Activated naive CD8-positive, alpha-beta T cell treated with anti-CD3 and anti-CD28 coated beads, Interleukin-2, amount 10 ng/mL, durations not matched to agents 7 days and 5 days (primary cell): ENCODE measurements around the gene HMGXB3. TPM values are rescaled to one million over a fixed set of nuclear protein-coding genes. Genes with fewer than 3 reads are reported as not detected.

ENCODE experiments used
- ATAC-seq: fragments of 150-1000 bp; cut with Tn5 transposase; one replicate; pipeline ENCODE4 v1.10.0; 2021; ENCODE audit warnings: low read depth, moderate library complexity
- POLR2A ChIA-PET: fragments of 350-600 bp; sonication (Branson Sonifier 250); formaldehyde crosslinking; loops from one replicate; lab custom pipeline; 2021; ENCODE audit warnings: antibody characterized with exemption; lab: Charles Lee
- DNase-seq: peaks from one replicate; pipeline ENCODE4 v3.0.0; 2021
- H3K27ac Mint-ChIP-seq: one replicate; pipeline ENCODE4 v1.8.0; 2022; ENCODE audit warnings: mild to moderate bottlenecking, mixed read lengths
- H3K27me3 Mint-ChIP-seq: one replicate; pipeline ENCODE4 v1.8.0; 2022; ENCODE audit warnings: mild to moderate bottlenecking, moderate library complexity, mixed read lengths
- H3K36me3 Mint-ChIP-seq: one replicate; pipeline ENCODE4 v1.8.0; 2021; ENCODE audit warnings: mild to moderate bottlenecking, mixed read lengths
- H3K4me1 Mint-ChIP-seq: one replicate; pipeline ENCODE4 v1.8.0; 2021; ENCODE audit warnings: mixed read lengths
- H3K4me3 Mint-ChIP-seq: one replicate; pipeline ENCODE4 v1.8.0; 2022; ENCODE audit warnings: mild to moderate bottlenecking, moderate library complexity, mixed read lengths
- H3K9me3 Mint-ChIP-seq: one replicate; pipeline ENCODE4 v1.8.0; 2021; ENCODE audit warnings: mixed read lengths
- total RNA-seq, 2 experiments: library from RNA; stranded (reverse); gene quantifications; one replicate each; pipeline ENCODE4 v1.2.3, GENCODE V29; 2021

The HMGXB3 gene
- total RNA-seq, 2 experiments from 2014 or later: 36.3 to 41.3 TPM

DNA sequence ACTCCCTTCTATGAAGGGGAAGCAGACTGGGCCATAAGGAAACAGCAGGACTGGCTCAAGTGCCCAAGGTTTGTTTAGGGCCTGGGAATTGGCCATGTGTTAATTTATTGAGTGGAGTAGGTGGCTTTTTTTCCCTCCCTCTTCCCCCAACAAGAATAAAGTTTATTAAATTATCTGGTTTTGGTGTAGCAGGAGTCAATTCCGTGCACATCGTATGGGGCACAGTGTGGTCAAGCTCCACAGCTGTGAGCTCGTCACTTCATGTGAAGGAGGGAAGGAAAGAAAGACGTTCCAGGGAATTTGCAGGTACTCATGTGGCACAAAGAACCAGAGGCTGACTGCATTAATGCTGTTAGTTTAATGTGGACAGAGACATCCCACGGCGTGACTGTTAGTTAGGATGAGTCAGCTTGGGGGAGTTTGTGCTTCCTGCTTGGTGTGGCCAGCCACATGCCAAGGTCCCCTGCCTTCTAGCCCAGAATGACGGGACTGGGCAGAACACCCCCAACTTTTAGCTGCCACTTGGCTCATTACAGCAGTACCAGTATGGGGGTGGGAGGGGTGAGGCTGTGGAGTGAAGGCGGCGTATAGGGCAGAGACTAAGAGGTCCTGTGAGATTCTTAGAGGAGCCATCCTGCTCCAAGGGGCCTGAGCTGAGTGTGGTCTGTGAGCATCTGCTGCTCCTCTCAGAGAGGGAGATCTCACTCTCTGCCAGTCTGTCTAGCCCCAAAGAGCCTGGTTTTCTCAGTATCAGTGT is 52.6 kb downstream of the HMGXB3 start:
- POLR2A ChIA-PET: no interaction called here
- ATAC-seq (no peak), DNase-seq (no peak)
- Mint-ChIP-seq H3K4me3 (no peak overlapping the region), H3K9me3 (no peaks in the 10 kb centered on the region), H3K4me1 (peaks cover 6% of the 10 kb centered on the region), H3K36me3 (peaks cover 18% of the 10 kb centered on the region), H3K27me3 (no peaks in the 10 kb centered on the region), H3K27ac (peak overlapping the region; percentile 32)

DNA sequence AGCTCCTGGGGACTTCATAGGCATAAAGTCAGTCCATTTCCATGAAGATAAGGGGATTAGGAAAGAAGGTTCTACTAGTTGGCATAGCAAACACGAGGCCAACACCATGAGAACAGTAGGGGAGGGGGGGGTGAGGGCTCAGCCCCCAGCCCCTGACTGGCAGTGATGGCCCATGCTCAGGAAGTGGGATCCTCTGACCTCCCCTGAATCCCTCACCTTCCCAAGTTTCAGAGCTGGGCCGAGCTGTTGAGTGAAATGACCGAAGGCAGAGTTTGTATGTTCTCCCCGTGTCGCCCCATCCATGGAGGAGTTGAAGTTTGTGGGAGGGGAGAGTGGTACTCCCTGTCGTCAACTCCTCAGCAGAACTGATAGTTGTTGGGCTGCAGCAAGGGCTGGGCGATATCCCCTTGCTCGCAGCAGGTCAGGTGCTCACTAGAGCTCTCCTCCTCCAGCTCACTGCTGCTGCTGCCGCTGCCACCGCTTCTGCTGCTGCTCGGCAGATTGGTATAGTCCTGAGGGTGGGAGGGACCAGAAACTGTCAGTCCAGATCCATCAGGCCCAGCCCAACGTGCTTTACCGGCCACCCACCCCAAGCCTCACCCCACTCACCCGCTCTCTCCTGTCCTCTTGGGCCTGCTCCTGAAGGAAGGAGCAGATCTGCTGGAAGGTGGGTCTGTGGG is 53.3 kb downstream of the HMGXB3 start:
- Mint-ChIP-seq H3K36me3 (peaks cover 14% of the 10 kb centered on the region), H3K27ac (no peak overlapping the region), H3K27me3 (no peaks in the 10 kb centered on the region), H3K4me1 (peaks cover 12% of the 10 kb centered on the region), H3K9me3 (no peaks in the 10 kb centered on the region), H3K4me3 (no peak overlapping the region)
- no peak for DNase-seq
- no peak for ATAC-seq
- POLR2A ChIA-PET: no interaction called here

DNA sequence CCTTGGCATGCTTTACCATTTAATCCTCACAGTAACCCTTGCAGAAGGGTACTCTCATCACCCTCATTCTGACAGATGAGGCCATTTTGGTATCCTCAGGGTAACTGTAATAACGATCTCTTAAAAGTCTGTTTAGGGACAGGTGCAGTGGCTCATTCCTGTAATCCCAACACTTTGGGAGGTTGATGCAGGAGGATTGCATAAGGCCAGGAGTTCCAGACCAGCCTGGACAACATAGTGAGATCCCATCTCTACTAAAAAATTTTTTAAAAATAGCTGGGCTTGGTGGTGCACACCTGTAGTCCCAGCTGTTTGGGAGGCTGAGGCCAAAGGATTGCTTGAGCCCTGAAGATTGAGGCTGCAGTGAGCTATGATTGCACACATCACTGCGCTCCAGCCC is 54.0 kb downstream of the HMGXB3 start:
- H3K36me3 Mint-ChIP-seq: peaks cover 8% of the 10 kb centered on the region
- no peaks in the 10 kb centered on the region for H3K9me3 Mint-ChIP-seq
- H3K4me3 Mint-ChIP-seq: no peak overlapping the region
- DNase-seq (no peak), ATAC-seq (no peak)
- no peak overlapping the region for H3K27ac Mint-ChIP-seq
- H3K4me1 Mint-ChIP-seq: peaks cover 12% of the 10 kb centered on the region
- POLR2A ChIA-PET: no interaction called here
- H3K27me3 Mint-ChIP-seq: no peaks in the 10 kb centered on the region

DNA sequence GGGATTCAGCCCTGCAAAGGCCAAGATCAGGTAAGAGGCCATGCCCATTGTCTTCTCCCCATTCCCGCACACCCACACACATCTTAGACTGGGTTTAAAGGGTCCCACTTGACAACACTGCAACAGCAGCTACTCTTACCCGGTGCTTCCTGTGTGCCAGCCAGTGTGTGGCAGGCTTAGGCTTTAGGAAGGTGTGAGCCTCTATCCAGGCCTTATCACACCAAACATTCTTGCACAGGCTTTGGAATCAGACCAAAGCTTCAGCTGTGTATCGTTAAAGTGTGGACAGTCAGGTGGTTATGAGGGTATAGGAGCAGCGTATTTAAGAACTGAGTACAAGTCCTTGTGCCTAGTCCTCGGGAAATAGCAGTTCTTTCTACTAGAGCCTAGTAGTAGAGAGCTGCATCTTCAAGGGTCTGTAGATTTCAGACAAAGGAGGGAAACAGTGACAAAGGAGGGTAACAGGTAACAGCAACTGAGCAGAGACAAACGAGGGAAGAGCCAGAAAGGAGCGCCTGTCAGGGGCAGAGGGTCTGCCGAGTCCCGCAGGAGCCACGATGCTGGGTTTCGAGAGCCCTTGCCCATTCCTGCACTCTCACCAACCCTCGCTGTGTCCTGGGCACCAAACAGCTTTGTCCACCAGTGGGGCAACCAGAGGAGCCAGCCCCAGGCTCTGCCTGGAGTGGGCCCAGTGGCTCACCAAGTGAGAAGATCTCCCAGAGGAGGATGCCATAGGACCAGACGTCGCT is 55.0 kb downstream of the HMGXB3 start:
- no peaks in the 10 kb centered on the region for H3K27me3 Mint-ChIP-seq
- ATAC-seq: no peak
- H3K36me3 Mint-ChIP-seq: peaks cover 8% of the 10 kb centered on the region
- H3K9me3 Mint-ChIP-seq: no peaks in the 10 kb centered on the region
- H3K4me1 Mint-ChIP-seq: peaks cover 12% of the 10 kb centered on the region
- POLR2A ChIA-PET: no interaction called here
- H3K4me3 Mint-ChIP-seq: no peak overlapping the region
- no peak overlapping the region for H3K27ac Mint-ChIP-seq
- no peak for DNase-seq

DNA sequence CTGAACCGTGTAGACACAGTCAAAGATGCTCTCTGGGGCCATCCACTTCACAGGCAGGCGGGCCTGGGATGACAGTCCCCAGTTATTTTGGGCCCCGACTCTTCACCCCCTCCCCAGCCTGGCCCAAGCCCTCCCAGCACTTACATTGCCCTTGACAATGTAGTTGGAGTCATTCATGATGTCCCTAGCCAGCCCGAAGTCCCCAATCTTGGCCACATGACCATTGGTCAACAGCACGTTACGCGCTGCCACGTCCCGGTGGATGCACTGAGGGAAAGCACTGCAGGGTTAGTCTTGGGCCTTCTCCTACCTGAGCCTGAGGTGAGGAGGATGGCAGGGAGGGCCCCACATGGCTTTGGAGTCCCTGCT is 55.5 kb downstream of the HMGXB3 start:
- no peak for DNase-seq
- Mint-ChIP-seq H3K27me3 (no peaks in the 10 kb centered on the region), H3K36me3 (peaks cover 8% of the 10 kb centered on the region), H3K4me1 (peaks cover 12% of the 10 kb centered on the region), H3K4me3 (no peak overlapping the region), H3K9me3 (no peaks in the 10 kb centered on the region), H3K27ac (no peak overlapping the region)
- no peak for ATAC-seq
- POLR2A ChIA-PET: no interaction called here

DNA sequence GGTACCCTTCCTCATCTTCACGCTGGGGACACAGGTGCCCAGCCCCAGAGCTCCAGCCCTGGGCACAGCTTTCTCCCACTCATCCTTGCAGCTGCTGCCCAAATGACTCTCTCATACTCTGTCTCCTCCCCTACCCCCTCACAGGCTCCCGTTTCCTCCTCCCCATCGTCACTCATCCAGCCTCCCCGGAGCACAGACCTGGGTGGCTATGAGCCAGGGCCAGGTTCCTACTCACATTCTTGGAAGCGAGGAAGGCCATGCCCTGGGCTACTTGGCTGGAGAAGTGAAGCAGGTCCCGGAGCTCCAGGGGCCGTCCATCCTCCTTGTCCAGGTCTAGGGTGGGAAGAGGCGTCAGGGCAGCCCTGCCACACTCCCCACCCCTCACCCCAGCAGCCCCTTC is 56.5 kb downstream of the HMGXB3 start:
- DNase-seq (no peak), ATAC-seq (no peak)
- peaks cover 10% of the 10 kb centered on the region for H3K4me1 Mint-ChIP-seq
- peak overlapping the region; percentile 51 for H3K27ac Mint-ChIP-seq
- POLR2A ChIA-PET: no interaction called here
- no peaks in the 10 kb centered on the region for H3K9me3 Mint-ChIP-seq
- no peak overlapping the region for H3K4me3 Mint-ChIP-seq
- H3K27me3 Mint-ChIP-seq: no peaks in the 10 kb centered on the region
- H3K36me3 Mint-ChIP-seq: peaks cover 3% of the 10 kb centered on the region

DNA sequence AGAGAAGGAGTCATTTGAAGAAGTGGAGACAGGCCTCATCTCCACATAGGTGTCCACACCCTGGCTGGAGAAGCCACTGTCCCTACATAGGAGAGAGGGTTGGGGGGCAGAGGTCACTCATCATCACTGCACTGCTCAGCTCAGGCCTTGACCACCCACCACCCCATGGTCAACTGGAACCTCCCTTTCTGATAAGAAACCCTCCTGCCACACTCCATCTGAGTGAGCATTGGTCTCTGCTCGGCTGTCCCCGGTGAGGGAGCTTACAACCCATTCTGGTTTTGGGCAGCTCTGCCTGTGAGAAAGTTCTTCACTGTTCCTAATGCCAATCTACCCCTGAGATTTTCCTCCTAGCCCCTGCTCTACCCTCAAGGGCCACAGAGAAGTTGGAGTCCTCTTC is 57.0 kb downstream of the HMGXB3 start:
- Mint-ChIP-seq H3K27ac (no peak overlapping the region), H3K36me3 (peaks cover 1% of the 10 kb centered on the region), H3K27me3 (no peaks in the 10 kb centered on the region), H3K4me3 (no peak overlapping the region), H3K9me3 (no peaks in the 10 kb centered on the region), H3K4me1 (peaks cover 10% of the 10 kb centered on the region)
- ATAC-seq (no peak), DNase-seq (no peak)
- POLR2A ChIA-PET: no interaction called here

DNA sequence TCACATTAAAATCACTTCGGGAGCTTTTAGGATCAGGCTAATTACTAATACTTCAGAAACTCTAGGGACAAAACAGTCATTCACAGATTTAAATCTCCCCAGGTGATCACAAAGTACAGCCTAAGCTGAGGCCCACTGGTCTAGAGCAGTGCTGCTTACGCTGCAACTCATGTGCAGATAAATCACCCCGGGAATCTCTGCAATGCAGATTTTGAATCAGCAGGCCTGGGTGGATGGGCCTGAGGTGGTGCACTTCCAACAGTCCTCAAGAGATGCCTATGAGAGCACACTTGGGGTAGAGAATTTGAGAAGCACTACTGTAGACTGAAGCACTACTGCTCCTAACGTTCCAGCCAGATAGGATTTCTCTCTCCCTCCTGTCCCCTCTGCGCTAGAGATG is 57.5 kb downstream of the HMGXB3 start:
- Mint-ChIP-seq H3K27ac (peak overlapping the region; percentile 4), H3K9me3 (no peaks in the 10 kb centered on the region)

DNA sequence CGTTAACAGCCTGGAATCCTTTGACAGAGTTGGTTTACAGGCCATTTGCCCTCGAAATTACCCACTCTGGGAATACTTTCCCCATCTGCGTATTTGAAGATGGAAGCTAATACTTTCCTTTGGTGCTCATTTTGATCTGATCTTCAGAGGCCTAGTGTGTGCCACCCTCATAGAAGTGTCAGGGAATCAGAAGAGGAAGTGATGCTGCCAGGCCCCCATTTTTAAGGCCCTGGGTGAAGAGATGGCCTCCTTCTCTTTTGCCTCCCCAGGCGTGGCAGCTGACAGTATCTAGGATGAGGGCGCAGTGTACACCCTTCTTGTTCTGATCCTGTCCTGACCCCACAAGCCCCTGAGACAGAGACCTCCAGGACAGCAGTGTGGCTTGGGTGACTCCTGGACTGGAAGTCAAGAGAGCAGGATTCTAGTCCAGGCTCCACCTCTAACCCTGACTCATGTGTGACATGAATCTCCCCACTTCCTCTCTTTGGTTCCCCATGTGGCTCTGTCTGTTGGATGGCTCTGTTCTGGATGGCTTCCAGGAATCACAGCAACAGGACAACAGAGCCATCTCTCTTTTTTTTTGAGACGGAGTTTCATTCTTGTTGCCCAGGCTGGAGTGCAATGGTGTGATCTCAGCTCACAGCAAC is 58.1 kb downstream of the HMGXB3 start:
- Mint-ChIP-seq H3K9me3 (no peaks in the 10 kb centered on the region), H3K4me1 (peaks cover 8% of the 10 kb centered on the region), H3K36me3 (no peaks in the 10 kb centered on the region), H3K4me3 (no peak overlapping the region), H3K27me3 (peaks cover 3% of the 10 kb centered on the region), H3K27ac (no peak overlapping the region)
- peak; percentile 17 for DNase-seq
- no peak for ATAC-seq
- POLR2A ChIA-PET: no interaction called here

More for the DNA sequence above, 57.5 kb downstream of the HMGXB3 start:
- ATAC-seq (no peak), DNase-seq (peak; percentile 10)
- Mint-ChIP-seq H3K36me3 (peaks cover under 1% of the 10 kb centered on the region), H3K27me3 (no peaks in the 10 kb centered on the region), H3K4me3 (no peak overlapping the region), H3K4me1 (peaks cover 9% of the 10 kb centered on the region)
- POLR2A ChIA-PET: no interaction called here

DNA sequence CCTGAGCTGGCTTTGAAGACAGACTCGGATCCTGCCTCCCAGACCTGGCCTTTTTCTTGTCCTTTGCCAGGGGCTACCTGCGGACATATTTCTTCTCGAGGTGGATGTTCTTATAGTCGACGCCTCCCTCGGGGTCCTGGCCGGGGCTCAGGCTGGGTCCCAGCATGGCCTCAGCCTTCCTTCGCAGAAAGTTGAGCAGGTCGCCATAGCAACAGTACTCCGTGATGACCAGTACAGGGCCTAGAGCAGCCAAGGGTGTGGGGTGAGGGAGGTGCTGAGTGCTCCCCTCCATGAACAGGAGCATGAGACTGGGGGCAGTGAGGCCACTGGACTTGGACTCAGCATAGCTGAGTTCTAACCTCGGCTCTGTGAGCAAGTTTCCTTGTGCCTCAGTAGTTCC is 59.1 kb downstream of the HMGXB3 start:
- no peak for ATAC-seq
- Mint-ChIP-seq H3K9me3 (no peaks in the 10 kb centered on the region), H3K27me3 (peaks cover 8% of the 10 kb centered on the region), H3K27ac (no peak overlapping the region), H3K4me3 (no peak overlapping the region), H3K36me3 (no peaks in the 10 kb centered on the region), H3K4me1 (peaks cover 8% of the 10 kb centered on the region)
- POLR2A ChIA-PET: no interaction called here
- DNase-seq: peak; percentile 15

DNA sequence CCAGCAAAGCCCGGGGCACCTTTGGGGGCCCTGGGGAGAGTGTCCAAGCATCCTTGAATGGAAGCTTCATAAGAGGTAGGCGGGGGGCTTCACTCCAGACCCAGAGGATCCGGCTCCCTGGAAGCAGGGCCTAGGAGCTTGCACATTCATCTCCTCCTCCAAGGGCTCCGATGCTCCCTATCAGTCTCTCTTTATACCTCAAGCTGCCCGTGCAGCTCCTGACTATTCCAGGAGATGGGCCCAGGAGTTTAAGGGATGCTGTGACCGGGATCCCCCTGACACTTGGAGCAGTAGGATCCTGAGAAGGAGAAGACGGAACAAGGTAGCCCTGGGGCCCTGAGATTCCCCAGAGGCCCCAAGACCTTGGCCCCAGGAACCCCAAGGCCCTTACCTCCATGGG is 59.9 kb downstream of the HMGXB3 start:
- no peaks in the 10 kb centered on the region for H3K36me3 Mint-ChIP-seq
- peaks cover 11% of the 10 kb centered on the region for H3K27me3 Mint-ChIP-seq
- ATAC-seq (no peak), DNase-seq (no peak)
- no peak overlapping the region for H3K4me3 Mint-ChIP-seq
- no peaks in the 10 kb centered on the region for H3K9me3 Mint-ChIP-seq
- H3K4me1 Mint-ChIP-seq: peaks cover 8% of the 10 kb centered on the region
- no peak overlapping the region for H3K27ac Mint-ChIP-seq
- POLR2A ChIA-PET: no interaction called here

DNA sequence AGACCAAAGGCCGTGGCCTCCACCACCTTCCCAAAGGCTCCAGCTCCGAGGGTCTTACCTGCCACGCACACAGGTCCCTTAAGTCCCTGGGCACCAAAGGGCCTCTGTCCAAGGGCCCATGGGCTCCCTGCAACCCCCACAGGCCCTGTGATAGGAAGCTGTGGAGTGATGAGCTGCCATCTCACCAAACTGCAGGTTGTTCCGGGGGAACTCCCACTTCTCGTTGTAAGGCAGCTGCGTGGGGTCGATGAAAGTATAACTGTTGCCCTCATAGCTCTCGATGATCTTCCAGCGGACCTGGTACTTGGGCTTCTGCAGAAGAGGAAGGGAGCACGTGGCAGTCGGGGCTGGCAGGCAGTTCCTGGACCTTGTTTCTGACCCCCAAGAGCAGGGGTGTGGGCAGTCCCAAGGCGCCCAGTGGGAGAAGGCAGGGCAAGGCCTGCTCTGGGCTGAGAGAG is 61.0 kb downstream of the HMGXB3 start:
- H3K4me3 Mint-ChIP-seq: no peak overlapping the region
- ATAC-seq (no peak), DNase-seq (no peak)
- H3K27me3 Mint-ChIP-seq: peaks cover 11% of the 10 kb centered on the region
- H3K36me3 Mint-ChIP-seq: no peaks in the 10 kb centered on the region
- POLR2A ChIA-PET: no interaction called here
- H3K4me1 Mint-ChIP-seq: peaks cover 7% of the 10 kb centered on the region
- H3K9me3 Mint-ChIP-seq: no peaks in the 10 kb centered on the region
- H3K27ac Mint-ChIP-seq: no peak overlapping the region

DNA sequence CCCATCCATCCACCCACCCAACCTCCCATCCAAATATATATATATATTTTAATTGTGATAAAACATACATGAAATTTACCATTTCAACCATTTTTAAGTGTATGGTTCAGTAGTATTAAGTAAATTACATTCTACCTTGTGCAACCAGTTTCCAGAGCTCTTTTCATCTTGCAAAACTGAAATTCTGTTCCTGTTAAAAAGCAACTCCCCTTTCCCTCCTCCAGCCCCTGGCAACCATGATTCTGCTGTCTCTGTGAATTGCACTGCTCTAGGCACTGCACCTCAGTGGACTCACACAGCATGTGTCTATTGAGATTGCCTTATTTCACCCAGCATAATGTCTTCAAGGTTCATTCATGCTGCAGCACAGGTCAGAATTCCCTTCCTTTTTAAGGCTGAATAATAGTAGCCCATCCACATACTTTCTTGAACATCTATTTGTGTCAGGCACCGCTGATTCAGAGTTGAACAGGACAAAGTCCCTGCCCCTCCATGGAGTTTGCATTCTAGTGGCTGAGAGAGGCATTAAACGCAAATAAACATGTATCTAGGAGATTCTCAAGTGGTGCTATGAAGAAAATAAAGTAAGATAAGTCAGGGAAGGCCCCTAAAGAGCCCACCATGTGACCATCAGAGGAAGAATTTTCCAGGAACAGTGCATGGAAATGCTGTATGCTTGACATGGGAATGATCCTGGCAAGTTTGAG is 61.8 kb downstream of the HMGXB3 start:
- no peak overlapping the region for H3K4me3 Mint-ChIP-seq
- no peaks in the 10 kb centered on the region for H3K9me3 Mint-ChIP-seq
- H3K27me3 Mint-ChIP-seq: peaks cover 11% of the 10 kb centered on the region
- POLR2A ChIA-PET: no interaction called here
- peaks cover 15% of the 10 kb centered on the region for H3K4me1 Mint-ChIP-seq
- H3K27ac Mint-ChIP-seq: no peak overlapping the region
- ATAC-seq: no peak
- no peaks in the 10 kb centered on the region for H3K36me3 Mint-ChIP-seq
- no peak for DNase-seq
